GM12878 (cell line): ENCODE measurements around the gene PC. TPM values are rescaled to one million over a fixed set of nuclear protein-coding genes. Genes with fewer than 3 reads are reported as not detected.

Source experiments
- CBX5 ChIP-seq: sonication (generic); IDR thresholded peaks from 2 replicates; pipeline ENCODE4 v1.6.1; 2016; ENCODE audit warnings: low read depth, moderate library complexity, mild to moderate bottlenecking, inconsistent platforms
- DPF2 ChIP-seq: fragments of 450-650 bp; IDR thresholded peaks from 2 replicates; pipeline ENCODE4 v1.6.1; 2017; ENCODE audit warnings: mild to moderate bottlenecking
- EP300 ChIP-seq, 2 experiments: fragments of 150-350 bp in 1 of 2; IDR thresholded peaks; 2 replicates each; pipeline ENCODE4 v1.6.1; 2011 to 2012; ENCODE audit warnings: low read depth in 2 of 2, low read length in 2 of 2, borderline replicate concordance in 1 of 2, improper control_type of control experiment in 1 of 2, inconsistent platforms in 1 of 2; ENCODE audit not compliant: control insufficient read depth in 1 of 2
- IRF4 ChIP-seq: IDR thresholded peaks from 2 replicates; pipeline ENCODE4 v1.6.1; 2011; ENCODE audit warnings: low read depth, low read length
- MEF2A ChIP-seq: IDR thresholded peaks from 2 replicates; pipeline ENCODE4 v1.6.1; 2011; ENCODE audit warnings: low read depth, mild to moderate bottlenecking, low read length, moderate library complexity; ENCODE audit not compliant: insufficient read depth
- MTA2 ChIP-seq: fragments of 450-650 bp; IDR thresholded peaks from 2 replicates; pipeline ENCODE4 v1.6.1; 2016; ENCODE audit warnings: low read depth, mild to moderate bottlenecking, moderate library complexity
- NBN ChIP-seq: fragments of 450-650 bp; IDR thresholded peaks from 2 replicates; pipeline ENCODE4 v1.6.1; 2016
- NFIC ChIP-seq: IDR thresholded peaks from 2 replicates; pipeline ENCODE4 v1.6.1; 2012; ENCODE audit warnings: low read depth, mild to moderate bottlenecking, inconsistent platforms, low read length, moderate library complexity
- POLR2A ChIP-seq: IDR thresholded peaks from 2 replicates; pipeline ENCODE4 v1.6.1; 2011; ENCODE audit warnings: low read depth, mild to moderate bottlenecking, low read length
- SMC3 ChIP-seq: IDR thresholded peaks from 2 replicates; pipeline ENCODE4 v1.6.1; 2011; ENCODE audit warnings: low read length, improper control_type of control experiment, borderline replicate concordance
- TBL1XR1 ChIP-seq: IDR thresholded peaks from 2 replicates; pipeline ENCODE4 v1.6.1; 2012; ENCODE audit warnings: low read depth, low read length, improper control_type of control experiment
- YY1 ChIP-seq: IDR thresholded peaks from 2 replicates; pipeline ENCODE4 v1.6.1; 2011; ENCODE audit warnings: low read depth, mild to moderate bottlenecking, low read length
- ZNF384 ChIP-seq: IDR thresholded peaks from 2 replicates; pipeline ENCODE4 v1.6.1; 2012; ENCODE audit warnings: low read depth, mild to moderate bottlenecking, low read length, improper control_type of control experiment, borderline replicate concordance
- polyA plus RNA-seq, 11 experiments: library from polyadenylated mRNA; depleted of rRNA in 4 of 11; unstranded in 6 of 11; stranded (reverse) in 5 of 11; fragments of >200 nt; fragmentation: Nextera tagmentation in 4 of 11; fragmentation: Illumina TruSeq in 1 of 11; extraction: Ambion mirVana in 4 of 11; extraction: Trizol in 1 of 11; gene quantifications; 1 replicate in 1 of 11; 2 replicates in 10 of 11; pipeline versions ENCODE4 v1.2.1 to v1.2.3, GENCODE V29; 2011 to 2016; ENCODE audit warnings: inconsistent platforms in 2 of 11, missing spikeins in 2 of 11, low read depth in 1 of 11
- total RNA-seq, 4 experiments: library from RNA; depleted of rRNA in 3 of 4; stranded (reverse); fragments of >200 nt in 3 of 4; fragmentation: Illumina TruSeq in 1 of 4; extraction: Trizol in 1 of 4; gene quantifications; 2 replicates each; pipeline versions ENCODE4 v1.2.1 to v1.2.3, GENCODE V29; 2013 to 2021
- TF ChIP-seq, protein P1 (sequence below): fragments of 450-650 bp; IDR thresholded peaks from 2 replicates; pipeline ENCODE4 v1.6.1; 2017; ENCODE audit warnings: mild to moderate bottlenecking, moderate library complexity
- TF ChIP-seq, protein P2 (sequence below): IDR thresholded peaks from 2 replicates; pipeline ENCODE4 v1.6.1; 2011; ENCODE audit warnings: mild to moderate bottlenecking, low read depth, low read length, moderate library complexity; ENCODE audit not compliant: insufficient replicate concordance
- TF ChIP-seq, protein P3 (sequence below): IDR thresholded peaks from 2 replicates; pipeline ENCODE4 v1.6.1; 2012; ENCODE audit warnings: low read length, inconsistent platforms
- TF ChIP-seq, protein P4 (sequence below), 3 experiments: IDR thresholded peaks in 2 of 3; conservative IDR thresholded peaks in 1 of 3; 2 replicates each; pipeline ENCODE4 v1.5.1; 2011; ENCODE audit warnings: low read depth in 3 of 3, low read length in 3 of 3, mild to moderate bottlenecking in 3 of 3, control low read depth in 2 of 3, moderate library complexity in 2 of 3, inconsistent platforms in 1 of 3, mixed read lengths in 1 of 3; ENCODE audit not compliant: control insufficient read depth in 2 of 3, insufficient read depth in 1 of 3; ENCODE audit errors: extremely low read depth in 1 of 3
- TF ChIP-seq, protein P5 (sequence below): fragments of 450-650 bp; IDR thresholded peaks from 2 replicates; pipeline ENCODE4 v1.6.1; 2016; ENCODE audit warnings: mild to moderate bottlenecking

Gene PC
- total and polyA plus RNA-seq, 10 of the 15 experiments (the other 5 are each of a cell fraction or from before 2014, with no cell fraction given) = 0.22 to 10.3 (median 4.5) TPM

DNA sequence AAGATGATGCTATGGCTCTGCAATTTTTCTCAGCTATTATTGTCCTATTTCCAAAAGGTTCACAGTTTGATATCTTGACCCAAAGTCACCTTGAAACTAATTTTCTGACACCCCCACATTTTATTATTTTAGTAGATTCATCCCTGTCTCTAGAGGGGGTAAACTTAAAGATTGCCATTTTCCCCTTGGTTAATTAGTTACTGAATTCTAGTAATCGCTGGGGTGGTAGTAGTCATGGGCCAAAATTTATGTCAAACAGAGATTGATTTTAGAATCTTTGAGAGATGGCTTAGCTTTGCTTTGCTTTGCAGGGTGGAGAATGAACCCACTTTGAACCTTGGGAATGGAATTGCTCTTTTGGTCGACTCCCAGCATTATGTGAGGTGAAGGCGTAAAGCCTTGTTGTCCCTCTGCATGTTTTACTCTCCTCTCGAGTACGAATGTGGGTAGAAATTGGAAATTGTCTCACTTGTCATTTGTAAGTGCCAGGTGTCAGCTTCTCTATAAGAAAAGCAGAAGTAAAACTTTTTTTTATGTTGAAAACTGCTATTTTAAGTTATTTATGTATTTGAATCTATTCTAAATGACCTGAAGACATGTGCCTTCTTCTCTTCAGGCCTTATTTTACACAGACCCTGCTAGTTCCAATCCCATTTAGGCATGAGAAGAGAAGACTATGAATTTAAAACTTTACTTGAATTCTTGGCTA, 157.3 kb downstream of the PC start (continued):
- TF ChIP-seq, protein P1, sequence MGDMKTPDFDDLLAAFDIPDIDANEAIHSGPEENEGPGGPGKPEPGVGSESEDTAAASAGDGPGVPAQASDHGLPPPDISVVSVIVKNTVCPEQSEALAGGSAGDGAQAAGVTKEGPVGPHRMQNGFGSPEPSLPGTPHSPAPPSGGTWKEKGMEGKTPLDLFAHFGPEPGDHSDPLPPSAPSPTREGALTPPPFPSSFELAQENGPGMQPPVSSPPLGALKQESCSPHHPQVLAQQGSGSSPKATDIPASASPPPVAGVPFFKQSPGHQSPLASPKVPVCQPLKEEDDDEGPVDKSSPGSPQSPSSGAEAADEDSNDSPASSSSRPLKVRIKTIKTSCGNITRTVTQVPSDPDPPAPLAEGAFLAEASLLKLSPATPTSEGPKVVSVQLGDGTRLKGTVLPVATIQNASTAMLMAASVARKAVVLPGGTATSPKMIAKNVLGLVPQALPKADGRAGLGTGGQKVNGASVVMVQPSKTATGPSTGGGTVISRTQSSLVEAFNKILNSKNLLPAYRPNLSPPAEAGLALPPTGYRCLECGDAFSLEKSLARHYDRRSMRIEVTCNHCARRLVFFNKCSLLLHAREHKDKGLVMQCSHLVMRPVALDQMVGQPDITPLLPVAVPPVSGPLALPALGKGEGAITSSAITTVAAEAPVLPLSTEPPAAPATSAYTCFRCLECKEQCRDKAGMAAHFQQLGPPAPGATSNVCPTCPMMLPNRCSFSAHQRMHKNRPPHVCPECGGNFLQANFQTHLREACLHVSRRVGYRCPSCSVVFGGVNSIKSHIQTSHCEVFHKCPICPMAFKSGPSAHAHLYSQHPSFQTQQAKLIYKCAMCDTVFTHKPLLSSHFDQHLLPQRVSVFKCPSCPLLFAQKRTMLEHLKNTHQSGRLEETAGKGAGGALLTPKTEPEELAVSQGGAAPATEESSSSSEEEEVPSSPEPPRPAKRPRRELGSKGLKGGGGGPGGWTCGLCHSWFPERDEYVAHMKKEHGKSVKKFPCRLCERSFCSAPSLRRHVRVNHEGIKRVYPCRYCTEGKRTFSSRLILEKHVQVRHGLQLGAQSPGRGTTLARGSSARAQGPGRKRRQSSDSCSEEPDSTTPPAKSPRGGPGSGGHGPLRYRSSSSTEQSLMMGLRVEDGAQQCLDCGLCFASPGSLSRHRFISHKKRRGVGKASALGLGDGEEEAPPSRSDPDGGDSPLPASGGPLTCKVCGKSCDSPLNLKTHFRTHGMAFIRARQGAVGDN = 0 out of 2 replicates have a peak, but pooled peaks have one; percentile 38
- TF ChIP-seq, protein P2, sequence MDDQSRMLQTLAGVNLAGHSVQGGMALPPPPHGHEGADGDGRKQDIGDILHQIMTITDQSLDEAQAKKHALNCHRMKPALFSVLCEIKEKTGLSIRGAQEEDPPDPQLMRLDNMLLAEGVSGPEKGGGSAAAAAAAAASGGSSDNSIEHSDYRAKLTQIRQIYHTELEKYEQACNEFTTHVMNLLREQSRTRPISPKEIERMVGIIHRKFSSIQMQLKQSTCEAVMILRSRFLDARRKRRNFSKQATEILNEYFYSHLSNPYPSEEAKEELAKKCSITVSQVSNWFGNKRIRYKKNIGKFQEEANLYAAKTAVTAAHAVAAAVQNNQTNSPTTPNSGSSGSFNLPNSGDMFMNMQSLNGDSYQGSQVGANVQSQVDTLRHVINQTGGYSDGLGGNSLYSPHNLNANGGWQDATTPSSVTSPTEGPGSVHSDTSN = peak; percentile 23
- TF ChIP-seq, protein P3, sequence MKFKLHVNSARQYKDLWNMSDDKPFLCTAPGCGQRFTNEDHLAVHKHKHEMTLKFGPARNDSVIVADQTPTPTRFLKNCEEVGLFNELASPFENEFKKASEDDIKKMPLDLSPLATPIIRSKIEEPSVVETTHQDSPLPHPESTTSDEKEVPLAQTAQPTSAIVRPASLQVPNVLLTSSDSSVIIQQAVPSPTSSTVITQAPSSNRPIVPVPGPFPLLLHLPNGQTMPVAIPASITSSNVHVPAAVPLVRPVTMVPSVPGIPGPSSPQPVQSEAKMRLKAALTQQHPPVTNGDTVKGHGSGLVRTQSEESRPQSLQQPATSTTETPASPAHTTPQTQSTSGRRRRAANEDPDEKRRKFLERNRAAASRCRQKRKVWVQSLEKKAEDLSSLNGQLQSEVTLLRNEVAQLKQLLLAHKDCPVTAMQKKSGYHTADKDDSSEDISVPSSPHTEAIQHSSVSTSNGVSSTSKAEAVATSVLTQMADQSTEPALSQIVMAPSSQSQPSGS = peak; percentile 23; the same call in 1 of the 2 replicates
- TF ChIP-seq, protein P4, sequence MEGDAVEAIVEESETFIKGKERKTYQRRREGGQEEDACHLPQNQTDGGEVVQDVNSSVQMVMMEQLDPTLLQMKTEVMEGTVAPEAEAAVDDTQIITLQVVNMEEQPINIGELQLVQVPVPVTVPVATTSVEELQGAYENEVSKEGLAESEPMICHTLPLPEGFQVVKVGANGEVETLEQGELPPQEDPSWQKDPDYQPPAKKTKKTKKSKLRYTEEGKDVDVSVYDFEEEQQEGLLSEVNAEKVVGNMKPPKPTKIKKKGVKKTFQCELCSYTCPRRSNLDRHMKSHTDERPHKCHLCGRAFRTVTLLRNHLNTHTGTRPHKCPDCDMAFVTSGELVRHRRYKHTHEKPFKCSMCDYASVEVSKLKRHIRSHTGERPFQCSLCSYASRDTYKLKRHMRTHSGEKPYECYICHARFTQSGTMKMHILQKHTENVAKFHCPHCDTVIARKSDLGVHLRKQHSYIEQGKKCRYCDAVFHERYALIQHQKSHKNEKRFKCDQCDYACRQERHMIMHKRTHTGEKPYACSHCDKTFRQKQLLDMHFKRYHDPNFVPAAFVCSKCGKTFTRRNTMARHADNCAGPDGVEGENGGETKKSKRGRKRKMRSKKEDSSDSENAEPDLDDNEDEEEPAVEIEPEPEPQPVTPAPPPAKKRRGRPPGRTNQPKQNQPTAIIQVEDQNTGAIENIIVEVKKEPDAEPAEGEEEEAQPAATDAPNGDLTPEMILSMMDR (IDR thresholded peaks at IDR 0.05 in 2 of 3, conservative IDR thresholded peaks at IDR 0.05 in 1 of 3; ENCODE audit: control insufficient read depth in 2 of 3, extremely low read depth in 1 of 3, insufficient read depth in 1 of 3, low read depth in 3 of 3, low read length in 3 of 3) = no peak
- TF ChIP-seq MTA2 (peak; percentile 55), SMC3 (no peak), POLR2A (0 out of 2 replicates have a peak, but pooled peaks have one; percentile 28), NFIC (peak; percentile 45; the same call in 1 of the 2 replicates), IRF4 (0 out of 2 replicates have a peak, but pooled peaks have one; percentile 7), ZNF384 (peak; percentile 37; the same call in 1 of the 2 replicates), EP300 (IDR thresholded peaks at IDR 0.05; ENCODE audit: borderline replicate concordance in 1 of 2, control insufficient read depth in 1 of 2, low read depth in 2 of 2, low read length in 2 of 2) (0 out of 4 replicates have a peak, but pooled peaks of 1 of the 2 experiments have one; percentile 11), DPF2 (peak; percentile 75), MEF2A (peak; percentile 91), TBL1XR1 (no peak), YY1 (no peak), NBN (0 out of 2 replicates have a peak, but pooled peaks have one; percentile 23), CBX5 (0 out of 2 replicates have a peak, but pooled peaks have one; percentile 30)
- TF ChIP-seq, protein P5, sequence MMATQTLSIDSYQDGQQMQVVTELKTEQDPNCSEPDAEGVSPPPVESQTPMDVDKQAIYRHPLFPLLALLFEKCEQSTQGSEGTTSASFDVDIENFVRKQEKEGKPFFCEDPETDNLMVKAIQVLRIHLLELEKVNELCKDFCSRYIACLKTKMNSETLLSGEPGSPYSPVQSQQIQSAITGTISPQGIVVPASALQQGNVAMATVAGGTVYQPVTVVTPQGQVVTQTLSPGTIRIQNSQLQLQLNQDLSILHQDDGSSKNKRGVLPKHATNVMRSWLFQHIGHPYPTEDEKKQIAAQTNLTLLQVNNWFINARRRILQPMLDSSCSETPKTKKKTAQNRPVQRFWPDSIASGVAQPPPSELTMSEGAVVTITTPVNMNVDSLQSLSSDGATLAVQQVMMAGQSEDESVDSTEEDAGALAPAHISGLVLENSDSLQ = peak; percentile 75
